Upper lobe of left lung (tissue), 6 donors: Measurements from ENCODE around the gene ZSWIM6. TPM values are rescaled to one million over a fixed set of nuclear protein-coding genes. Genes with fewer than 3 reads are reported as not detected.
A peak's percentile ranks its signal among the peaks of the same experiment; 100 is the strongest.

Experiments used
- ATAC-seq, 2 donors: fragments of 200-7000 bp; cut with Tn5 transposase; one replicate each; pipeline ENCODE4 v1.9.1; 2022; ENCODE audit warnings: mild to moderate bottlenecking in 2 of 2, moderate library complexity in 2 of 2; ENCODE audit not compliant: low FRiP score in 2 of 2
- DNase-seq, 2 donors: peaks; one replicate each; pipeline ENCODE4 v3.0.0-alpha.2; 2019 to 2020
- H3K27ac ChIP-seq, 4 donors: fragments of 200-600 bp; sonication (generic); one replicate each; pipeline ENCODE4 v1.5.1; 2016 to 2019
- H3K27me3 ChIP-seq, 4 donors: fragments of 200-600 bp; sonication (generic); one replicate each; pipeline ENCODE4 v1.5.1; 2017 to 2019
- H3K36me3 ChIP-seq, 4 donors: fragments of 200-600 bp; sonication (generic); one replicate each; pipeline ENCODE4 v1.5.1; 2016 to 2019
- H3K4me1 ChIP-seq, 4 donors: fragments of 200-600 bp; sonication (generic); one replicate each; pipeline ENCODE4 v1.5.1; 2018 to 2019
- H3K4me3 ChIP-seq, 4 donors: fragments of 200-600 bp; sonication (generic); one replicate each; pipeline ENCODE4 v1.5.1; 2017 to 2019; ENCODE audit warnings: mild to moderate bottlenecking in 2 of 4, moderate library complexity in 1 of 4
- H3K9me3 ChIP-seq, 4 donors: fragments of 200-600 bp; sonication (generic); one replicate each; pipeline ENCODE4 v1.5.1; 2018 to 2019
- EP300 ChIP-seq, 4 donors: sonication (generic); formaldehyde crosslinking; IDR thresholded peaks; one replicate each; pipeline ENCODE4 v1.5.1; 2017; ENCODE audit warnings: antibody characterized with exemption in 4 of 4, control low read depth in 2 of 4
- POLR2A ChIP-seq, 4 donors: fragments of 450-650 bp; IDR thresholded peaks; one replicate each; pipeline ENCODE4 v1.5.1; 2016 to 2017; ENCODE audit warnings: antibody characterized with exemption in 4 of 4, mild to moderate bottlenecking in 2 of 4
- POLR2AphosphoS5 ChIP-seq, 2 donors: sonication (generic); formaldehyde crosslinking; IDR thresholded peaks; one replicate each; pipeline ENCODE4 v1.5.1; 2017; ENCODE audit warnings: antibody characterized with exemption in 2 of 2
- WGBS, 2 donors: methylation state at CpG; one replicate each; pipeline ENCODE4 v1.1.5; 2017 to 2018; 5-methylcytosine and 5-hydroxymethylcytosine counted together
- total RNA-seq, 6 donors: library from RNA; depleted of rRNA in 4 of 6; stranded (reverse); fragments of >200 nt in 4 of 6; gene quantifications; one replicate each; pipeline versions ENCODE4 v1.1.0 to v1.2.1, GENCODE V29; 2016 to 2021
- TF ChIP-seq, protein P1 (sequence below), 6 experiments: fragments of 450-650 bp in 4 of 6; fragments of 200-600 bp in 2 of 6; sonication (generic) in 2 of 6; IDR thresholded peaks; one replicate each; pipeline ENCODE4 v1.5.1; 2016 to 2019; ENCODE audit warnings: antibody characterized with exemption in 6 of 6
- donor health status: DM: no; HTN: no; CAD: no; lungs with moderate emphysema.
- donor health status: DM: no; HTN: yes; CAD: no; lungs with severe emphysema.

Gene ZSWIM6
- total RNA-seq, 6 donors from 2014 or later: 10.5 to 22.3 (median 15.7) TPM

DNA sequence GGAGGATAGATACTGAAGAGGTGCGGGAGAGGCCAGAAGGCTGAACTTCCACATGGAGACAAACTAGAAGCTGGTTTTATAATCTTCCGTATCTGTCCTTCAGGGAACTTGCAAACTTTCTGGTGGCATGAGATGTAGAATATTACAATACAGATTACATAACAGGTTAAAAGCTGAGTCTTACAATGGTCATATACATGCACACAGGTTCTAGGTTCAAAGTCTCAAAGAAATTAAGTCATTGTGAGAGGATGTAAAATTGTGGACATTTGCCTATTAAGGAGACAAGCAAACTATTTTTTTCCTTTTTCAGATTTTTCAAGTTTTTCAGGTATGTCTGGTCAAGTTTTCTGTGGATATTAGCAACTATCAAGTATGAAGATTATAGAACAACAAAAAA, 10.4 kb upstream of the ZSWIM6 start:
- Histone ChIP-seq H3K9me3 (no peaks in the 10 kb centered on the region), H3K4me3 (no peak overlapping the region), H3K4me1 (peaks cover 19 to 38% (median 32%) of the 10 kb centered on the region in 4 donors), H3K27ac (no peak overlapping the region), H3K36me3 (no peaks in the 10 kb centered on the region), H3K27me3 (no peaks in the 10 kb centered on the region)
- TF ChIP-seq POLR2A (IDR thresholded peaks at IDR 0.05) (no peak), POLR2AphosphoS5 (IDR thresholded peaks at IDR 0.05) (no peak)
- TF ChIP-seq, protein P1, sequence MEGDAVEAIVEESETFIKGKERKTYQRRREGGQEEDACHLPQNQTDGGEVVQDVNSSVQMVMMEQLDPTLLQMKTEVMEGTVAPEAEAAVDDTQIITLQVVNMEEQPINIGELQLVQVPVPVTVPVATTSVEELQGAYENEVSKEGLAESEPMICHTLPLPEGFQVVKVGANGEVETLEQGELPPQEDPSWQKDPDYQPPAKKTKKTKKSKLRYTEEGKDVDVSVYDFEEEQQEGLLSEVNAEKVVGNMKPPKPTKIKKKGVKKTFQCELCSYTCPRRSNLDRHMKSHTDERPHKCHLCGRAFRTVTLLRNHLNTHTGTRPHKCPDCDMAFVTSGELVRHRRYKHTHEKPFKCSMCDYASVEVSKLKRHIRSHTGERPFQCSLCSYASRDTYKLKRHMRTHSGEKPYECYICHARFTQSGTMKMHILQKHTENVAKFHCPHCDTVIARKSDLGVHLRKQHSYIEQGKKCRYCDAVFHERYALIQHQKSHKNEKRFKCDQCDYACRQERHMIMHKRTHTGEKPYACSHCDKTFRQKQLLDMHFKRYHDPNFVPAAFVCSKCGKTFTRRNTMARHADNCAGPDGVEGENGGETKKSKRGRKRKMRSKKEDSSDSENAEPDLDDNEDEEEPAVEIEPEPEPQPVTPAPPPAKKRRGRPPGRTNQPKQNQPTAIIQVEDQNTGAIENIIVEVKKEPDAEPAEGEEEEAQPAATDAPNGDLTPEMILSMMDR (IDR thresholded peaks at IDR 0.05): no peak
- 90 to 94% methylated on average over 2 of the region's 2 CpGs for WGBS, 2 donors
- DNase-seq (no peak), ATAC-seq (no peak)

DNA sequence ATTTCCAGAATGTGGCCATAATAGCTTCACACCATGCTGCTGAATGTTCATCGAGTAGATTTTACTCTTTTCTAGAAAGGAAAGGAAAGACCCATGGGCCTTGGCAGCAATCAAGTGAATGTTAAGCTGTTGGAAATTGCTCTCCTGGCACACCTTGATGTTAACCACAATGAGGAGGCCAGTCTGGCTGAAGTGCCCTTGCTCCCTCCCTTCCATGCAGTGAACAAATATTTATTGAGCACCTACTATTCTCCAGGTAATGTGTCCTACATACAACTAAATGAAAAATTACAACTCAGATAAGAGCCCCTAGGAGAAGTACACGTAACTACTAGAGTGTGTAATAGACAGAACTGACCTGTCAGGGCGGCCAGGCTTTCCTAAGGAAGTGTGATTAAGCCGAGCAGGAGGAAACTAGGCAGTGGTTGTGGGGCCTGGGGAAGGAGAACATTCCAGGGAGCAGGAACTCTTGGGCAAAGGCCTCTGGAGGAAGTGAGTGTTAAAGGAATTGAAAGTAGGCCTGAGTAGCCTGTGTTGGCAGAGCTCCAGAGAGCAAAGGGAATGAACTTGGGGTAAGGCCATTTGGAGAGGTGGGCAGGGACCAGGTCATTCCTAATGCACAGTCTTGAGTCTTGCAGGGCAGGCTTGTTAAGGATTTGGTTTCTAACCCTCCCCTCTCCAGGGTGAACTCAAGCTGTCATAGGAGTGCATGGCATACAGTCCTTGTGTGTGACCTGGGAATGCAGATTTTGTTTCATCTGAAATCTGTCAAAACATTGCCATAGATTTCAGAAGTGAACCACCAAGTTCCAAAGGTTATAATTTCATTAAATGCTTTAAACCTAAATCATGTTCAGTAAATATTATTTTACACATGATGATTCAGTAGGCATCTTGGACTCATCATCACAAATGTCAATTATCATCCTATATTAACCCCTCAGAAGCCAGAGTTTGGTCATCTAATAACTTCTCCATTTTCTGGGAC, 9.0 kb upstream of the ZSWIM6 start:
- Histone ChIP-seq H3K27ac (peak overlapping the region in 3 of 4 donors; percentile 13 to 61 (median 27)), H3K4me1 (peaks cover 21 to 38% (median 33%) of the 10 kb centered on the region in 4 donors), H3K9me3 (no peaks in the 10 kb centered on the region), H3K36me3 (no peaks in the 10 kb centered on the region), H3K27me3 (no peaks in the 10 kb centered on the region), H3K4me3 (no peak overlapping the region)
- peak; percentile 47 to 85 for ATAC-seq
- TF ChIP-seq POLR2AphosphoS5 (IDR thresholded peaks at IDR 0.05): peak in 1 of 2 donors; percentile 25
- no peak for TF ChIP-seq EP300 (IDR thresholded peaks at IDR 0.05)
- peak in 1 of 2 donors; percentile 64 for DNase-seq
- 30 to 46% methylated on average over 4 of the region's 4 CpGs for WGBS, 2 donors

DNA sequence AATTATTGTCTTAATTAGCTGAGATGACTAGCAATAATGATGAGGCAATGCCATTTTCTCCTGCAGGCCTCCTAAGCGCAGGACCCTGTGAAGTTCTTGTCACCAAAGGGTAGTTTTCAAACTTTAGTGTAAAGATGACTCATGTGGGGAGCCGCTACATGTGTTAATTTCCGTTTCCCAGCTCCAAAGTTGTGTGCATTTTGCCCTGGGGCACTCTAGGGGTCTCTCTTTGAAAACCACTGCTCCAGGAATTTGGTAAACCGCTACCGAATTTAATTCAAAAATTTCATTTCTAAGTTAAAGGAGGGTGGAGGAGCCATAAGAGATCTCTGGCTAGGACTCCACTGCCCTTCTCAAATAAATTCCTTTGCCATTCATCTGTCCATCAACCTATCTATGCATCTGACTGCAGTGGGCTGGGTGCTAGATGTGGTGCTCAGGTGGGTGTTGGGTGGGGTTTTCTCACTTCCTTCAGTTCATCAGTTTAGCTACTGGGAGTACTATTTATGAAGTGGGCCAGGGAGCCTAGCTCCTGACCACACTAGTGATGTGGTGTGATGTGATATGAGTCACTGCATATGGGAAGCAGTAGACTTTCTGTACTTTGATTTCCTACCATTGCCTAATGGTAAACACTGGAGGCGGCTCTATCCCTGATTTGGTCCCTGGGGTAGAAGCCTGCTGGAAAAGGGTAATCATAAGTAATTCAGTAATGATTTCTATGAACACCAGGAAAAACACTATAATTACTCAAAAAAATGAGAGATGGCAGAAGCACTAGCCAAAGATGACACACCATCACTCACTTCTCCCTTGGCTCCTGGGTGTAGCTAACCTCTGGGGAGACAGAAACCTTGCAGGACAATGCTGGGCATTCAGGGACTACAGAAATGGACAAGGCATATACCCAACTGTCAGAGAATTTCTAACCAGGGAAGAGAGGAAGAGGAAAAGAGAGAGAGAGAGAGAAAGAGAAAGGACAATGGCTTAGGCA, 4.0 kb upstream of the ZSWIM6 start:
- peaks cover 26 to 32% (median 29%) of the 10 kb centered on the region in 4 donors for H3K4me1 ChIP-seq
- TF ChIP-seq, protein P1 (IDR thresholded peaks at IDR 0.05): no peak
- TF ChIP-seq POLR2AphosphoS5 (IDR thresholded peaks at IDR 0.05): peak in 1 of 2 donors; percentile 30
- no peak overlapping the region for H3K4me3 ChIP-seq
- ATAC-seq (no peak), DNase-seq (no peak)
- 83 to 85% methylated on average over 6 of the region's 6 CpGs for WGBS, 2 donors
- H3K36me3 ChIP-seq: no peaks in the 10 kb centered on the region
- H3K27ac ChIP-seq: peak overlapping the region in 1 of 4 donors; percentile 94
- H3K9me3 ChIP-seq: no peaks in the 10 kb centered on the region
- no peaks in the 10 kb centered on the region for H3K27me3 ChIP-seq

DNA sequence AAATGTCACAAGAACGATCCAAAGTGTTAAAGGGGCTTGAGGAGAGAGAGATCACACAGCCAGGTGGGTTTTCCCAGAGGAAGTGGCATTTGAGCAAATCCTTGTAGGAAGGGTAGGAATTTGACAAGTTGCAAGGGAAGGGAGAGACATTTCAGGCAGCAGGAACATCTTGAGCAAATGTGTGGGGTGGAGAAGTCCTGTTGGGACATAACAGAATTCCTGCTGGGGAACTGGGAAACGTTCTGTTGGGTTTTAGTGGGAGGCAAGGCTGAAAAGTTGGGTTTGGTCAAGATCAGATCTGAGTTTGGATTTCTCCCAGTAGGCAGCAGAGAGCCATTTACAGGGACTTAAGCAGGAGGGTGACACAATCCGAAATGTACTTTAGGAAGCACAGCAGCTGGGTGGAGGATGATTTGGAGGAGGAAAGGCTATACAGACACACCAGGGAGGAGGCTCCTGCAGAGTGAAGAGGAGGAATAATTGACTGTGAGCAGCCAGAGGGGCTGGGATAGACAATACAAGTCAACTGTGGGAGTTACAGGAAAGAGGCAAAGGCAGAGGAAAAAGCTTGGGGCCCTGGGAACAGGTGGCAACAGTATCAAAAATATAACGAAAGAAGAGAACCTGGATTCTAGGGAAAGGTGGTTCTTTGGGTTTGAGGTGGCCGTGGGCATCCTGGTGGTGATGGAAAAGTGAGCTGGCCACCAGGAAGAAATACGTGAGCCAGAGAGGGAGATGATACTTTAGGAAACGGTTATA, 3.1 kb upstream of the ZSWIM6 start:
- Histone ChIP-seq H3K27me3 (no peaks in the 10 kb centered on the region), H3K27ac (peak overlapping the region in 3 of 4 donors; percentile 93 to 94 (median 93)), H3K4me3 (no peak overlapping the region), H3K9me3 (no peaks in the 10 kb centered on the region), H3K4me1 (peaks cover 17 to 26% (median 23%) of the 10 kb centered on the region in 4 donors), H3K36me3 (no peaks in the 10 kb centered on the region)
- 64 to 73% methylated on average over 7 of the region's 7 CpGs for WGBS, 2 donors
- ATAC-seq (no peak), DNase-seq (no peak)
- TF ChIP-seq EP300 (IDR thresholded peaks at IDR 0.05) (no peak), POLR2AphosphoS5 (IDR thresholded peaks at IDR 0.05) (no peak), POLR2A (IDR thresholded peaks at IDR 0.05) (no peak)
- TF ChIP-seq, protein P1 (IDR thresholded peaks at IDR 0.05): no peak
